ENCODE data around the gene XPNPEP2. TPM values are rescaled to one million over a fixed set of nuclear protein-coding genes. Genes with fewer than 3 reads are reported as not detected.

The XPNPEP2 gene
- total RNA-seq, 1 experiment from 2014 or later, result 0.11 TPM

DNA sequence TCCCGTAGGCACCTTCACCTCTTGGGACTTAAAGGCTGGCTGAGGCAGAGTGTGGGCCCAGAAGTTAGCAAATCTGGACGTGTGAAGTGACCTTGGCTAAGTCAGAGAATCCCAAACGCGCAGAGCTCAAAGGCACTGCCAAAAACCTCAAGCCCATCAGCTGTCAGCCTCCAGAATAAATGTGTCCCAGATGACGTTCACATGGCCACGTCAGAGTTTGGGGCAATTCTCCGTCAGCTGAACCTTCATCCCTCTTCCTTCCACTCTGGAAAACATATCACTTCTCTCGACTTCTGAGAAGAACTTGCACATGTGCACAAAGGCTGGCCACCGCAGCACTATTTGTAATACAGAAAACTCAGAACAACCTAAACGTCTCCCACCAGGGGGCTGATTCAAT is 48.3 kb upstream of the XPNPEP2 start:
- CTCF ChIA-PET, result interaction anchor here (0.8 kb wide), 1 partner anchor 36 kb away, joined by 3 read pairs; the partner anchor contains the start of gene APLN
- no peak overlapping the region for H3K4me3 Mint-ChIP-seq
- H3K36me3 Mint-ChIP-seq, result no peaks in the 10 kb centered on the region; the same call in 1 of the 2 replicates
- H3K27ac Mint-ChIP-seq, result no peak overlapping the region
- H3K9me3 Mint-ChIP-seq, result no peaks in the 10 kb centered on the region
- ATAC-seq (no peak), DNase-seq (ENCODE audit: low spot score) (no peak)
- POLR2A ChIA-PET, result no interaction called here
- H3K27me3 Mint-ChIP-seq (ENCODE audit: low read depth), result no peaks in the 10 kb centered on the region; the same call in 1 of the 2 replicates
- peaks cover 26% of the 10 kb centered on the region for H3K4me1 Mint-ChIP-seq
- TF ChIP-seq, protein P1, sequence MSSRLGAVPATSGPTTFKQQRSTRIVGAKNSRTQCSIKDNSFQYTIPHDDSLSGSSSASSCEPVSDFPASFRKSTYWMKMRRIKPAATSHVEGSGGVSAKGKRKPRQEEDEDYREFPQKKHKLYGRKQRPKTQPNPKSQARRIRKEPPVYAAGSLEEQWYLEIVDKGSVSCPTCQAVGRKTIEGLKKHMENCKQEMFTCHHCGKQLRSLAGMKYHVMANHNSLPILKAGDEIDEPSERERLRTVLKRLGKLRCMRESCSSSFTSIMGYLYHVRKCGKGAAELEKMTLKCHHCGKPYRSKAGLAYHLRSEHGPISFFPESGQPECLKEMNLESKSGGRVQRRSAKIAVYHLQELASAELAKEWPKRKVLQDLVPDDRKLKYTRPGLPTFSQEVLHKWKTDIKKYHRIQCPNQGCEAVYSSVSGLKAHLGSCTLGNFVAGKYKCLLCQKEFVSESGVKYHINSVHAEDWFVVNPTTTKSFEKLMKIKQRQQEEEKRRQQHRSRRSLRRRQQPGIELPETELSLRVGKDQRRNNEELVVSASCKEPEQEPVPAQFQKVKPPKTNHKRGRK (CRISPR knock-in tag; IDR thresholded peaks at IDR 0.05; ENCODE audit: borderline replicate concordance), result no peak
- TF ChIP-seq ESRRA (CRISPR knock-in tag; IDR thresholded peaks at IDR 0.05; ENCODE audit: borderline replicate concordance) (no peak), NR2C2 (CRISPR knock-in tag; IDR thresholded peaks at IDR 0.05) (no peak), ELF4 (CRISPR knock-in tag; IDR thresholded peaks at IDR 0.05; ENCODE audit: low read depth) (no peak), SMAD4 (CRISPR knock-in tag; IDR thresholded peaks at IDR 0.05) (no peak), NR1H2 (CRISPR knock-in tag; IDR thresholded peaks at IDR 0.05) (no peak), CBFB (CRISPR knock-in tag; IDR thresholded peaks at IDR 0.05; ENCODE audit: low read depth) (no peak), CREB1 (CRISPR knock-in tag; IDR thresholded peaks at IDR 0.05) (no peak)
- TF ChIP-seq, protein P2, sequence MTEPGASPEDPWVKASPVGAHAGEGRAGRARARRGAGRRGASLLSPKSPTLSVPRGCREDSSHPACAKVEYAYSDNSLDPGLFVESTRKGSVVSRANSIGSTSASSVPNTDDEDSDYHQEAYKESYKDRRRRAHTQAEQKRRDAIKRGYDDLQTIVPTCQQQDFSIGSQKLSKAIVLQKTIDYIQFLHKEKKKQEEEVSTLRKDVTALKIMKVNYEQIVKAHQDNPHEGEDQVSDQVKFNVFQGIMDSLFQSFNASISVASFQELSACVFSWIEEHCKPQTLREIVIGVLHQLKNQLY (CRISPR knock-in tag; IDR thresholded peaks at IDR 0.05), result no peak
- TF ChIP-seq, protein P3, sequence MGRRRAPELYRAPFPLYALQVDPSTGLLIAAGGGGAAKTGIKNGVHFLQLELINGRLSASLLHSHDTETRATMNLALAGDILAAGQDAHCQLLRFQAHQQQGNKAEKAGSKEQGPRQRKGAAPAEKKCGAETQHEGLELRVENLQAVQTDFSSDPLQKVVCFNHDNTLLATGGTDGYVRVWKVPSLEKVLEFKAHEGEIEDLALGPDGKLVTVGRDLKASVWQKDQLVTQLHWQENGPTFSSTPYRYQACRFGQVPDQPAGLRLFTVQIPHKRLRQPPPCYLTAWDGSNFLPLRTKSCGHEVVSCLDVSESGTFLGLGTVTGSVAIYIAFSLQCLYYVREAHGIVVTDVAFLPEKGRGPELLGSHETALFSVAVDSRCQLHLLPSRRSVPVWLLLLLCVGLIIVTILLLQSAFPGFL (CRISPR knock-in tag; IDR thresholded peaks at IDR 0.05; ENCODE audit: borderline replicate concordance), result no peak
- TF ChIP-seq, protein P4, sequence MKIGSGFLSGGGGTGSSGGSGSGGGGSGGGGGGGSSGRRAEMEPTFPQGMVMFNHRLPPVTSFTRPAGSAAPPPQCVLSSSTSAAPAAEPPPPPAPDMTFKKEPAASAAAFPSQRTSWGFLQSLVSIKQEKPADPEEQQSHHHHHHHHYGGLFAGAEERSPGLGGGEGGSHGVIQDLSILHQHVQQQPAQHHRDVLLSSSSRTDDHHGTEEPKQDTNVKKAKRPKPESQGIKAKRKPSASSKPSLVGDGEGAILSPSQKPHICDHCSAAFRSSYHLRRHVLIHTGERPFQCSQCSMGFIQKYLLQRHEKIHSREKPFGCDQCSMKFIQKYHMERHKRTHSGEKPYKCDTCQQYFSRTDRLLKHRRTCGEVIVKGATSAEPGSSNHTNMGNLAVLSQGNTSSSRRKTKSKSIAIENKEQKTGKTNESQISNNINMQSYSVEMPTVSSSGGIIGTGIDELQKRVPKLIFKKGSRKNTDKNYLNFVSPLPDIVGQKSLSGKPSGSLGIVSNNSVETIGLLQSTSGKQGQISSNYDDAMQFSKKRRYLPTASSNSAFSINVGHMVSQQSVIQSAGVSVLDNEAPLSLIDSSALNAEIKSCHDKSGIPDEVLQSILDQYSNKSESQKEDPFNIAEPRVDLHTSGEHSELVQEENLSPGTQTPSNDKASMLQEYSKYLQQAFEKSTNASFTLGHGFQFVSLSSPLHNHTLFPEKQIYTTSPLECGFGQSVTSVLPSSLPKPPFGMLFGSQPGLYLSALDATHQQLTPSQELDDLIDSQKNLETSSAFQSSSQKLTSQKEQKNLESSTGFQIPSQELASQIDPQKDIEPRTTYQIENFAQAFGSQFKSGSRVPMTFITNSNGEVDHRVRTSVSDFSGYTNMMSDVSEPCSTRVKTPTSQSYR (CRISPR knock-in tag; IDR thresholded peaks at IDR 0.05), result no peak
- TF ChIP-seq, protein P5, sequence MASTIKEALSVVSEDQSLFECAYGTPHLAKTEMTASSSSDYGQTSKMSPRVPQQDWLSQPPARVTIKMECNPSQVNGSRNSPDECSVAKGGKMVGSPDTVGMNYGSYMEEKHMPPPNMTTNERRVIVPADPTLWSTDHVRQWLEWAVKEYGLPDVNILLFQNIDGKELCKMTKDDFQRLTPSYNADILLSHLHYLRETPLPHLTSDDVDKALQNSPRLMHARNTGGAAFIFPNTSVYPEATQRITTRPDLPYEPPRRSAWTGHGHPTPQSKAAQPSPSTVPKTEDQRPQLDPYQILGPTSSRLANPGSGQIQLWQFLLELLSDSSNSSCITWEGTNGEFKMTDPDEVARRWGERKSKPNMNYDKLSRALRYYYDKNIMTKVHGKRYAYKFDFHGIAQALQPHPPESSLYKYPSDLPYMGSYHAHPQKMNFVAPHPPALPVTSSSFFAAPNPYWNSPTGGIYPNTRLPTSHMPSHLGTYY (CRISPR knock-in tag; IDR thresholded peaks at IDR 0.05), result no peak

DNA sequence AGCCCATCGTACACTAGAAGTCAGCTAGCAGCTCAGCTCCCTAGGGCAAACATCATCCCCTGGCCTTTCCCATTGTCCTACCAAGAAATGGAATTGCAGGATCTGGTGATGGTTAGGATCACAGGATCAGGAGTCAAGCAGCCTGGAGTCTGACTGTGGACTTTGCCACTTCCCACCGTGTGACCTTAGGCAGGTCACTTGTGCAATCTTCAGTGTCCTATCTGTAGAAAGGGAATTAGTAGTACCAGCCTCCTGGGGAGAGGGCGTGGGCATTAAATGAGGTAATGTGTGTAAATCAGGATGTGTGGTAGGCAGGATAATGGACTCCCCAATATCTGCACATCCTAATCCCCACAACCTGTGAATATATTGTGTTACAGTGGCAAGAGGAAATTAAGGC is 45.4 kb upstream of the XPNPEP2 start:
- POLR2A ChIA-PET, result no interaction called here
- peaks cover 4% of the 10 kb centered on the region; the same call in 1 of the 2 replicates for H3K9me3 Mint-ChIP-seq
- TF ChIP-seq GRHL2 (CRISPR knock-in tag; IDR thresholded peaks at IDR 0.05; ENCODE audit: insufficient replicate concordance, severe bottlenecking), result no peak
- TF ChIP-seq, protein P6, sequence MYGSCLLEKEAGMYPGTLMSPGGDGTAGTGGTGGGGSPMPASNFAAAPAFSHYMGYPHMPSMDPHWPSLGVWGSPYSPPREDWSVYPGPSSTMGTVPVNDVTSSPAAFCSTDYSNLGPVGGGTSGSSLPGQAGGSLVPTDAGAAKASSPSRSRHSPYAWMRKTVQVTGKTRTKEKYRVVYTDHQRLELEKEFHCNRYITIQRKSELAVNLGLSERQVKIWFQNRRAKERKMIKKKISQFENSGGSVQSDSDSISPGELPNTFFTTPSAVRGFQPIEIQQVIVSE (CRISPR knock-in tag; IDR thresholded peaks at IDR 0.05; ENCODE audit: borderline replicate concordance), result no peak
- no peak for TF ChIP-seq SP1 (CRISPR knock-in tag; conservative IDR thresholded peaks at IDR 0.05)
- TF ChIP-seq, protein P7, sequence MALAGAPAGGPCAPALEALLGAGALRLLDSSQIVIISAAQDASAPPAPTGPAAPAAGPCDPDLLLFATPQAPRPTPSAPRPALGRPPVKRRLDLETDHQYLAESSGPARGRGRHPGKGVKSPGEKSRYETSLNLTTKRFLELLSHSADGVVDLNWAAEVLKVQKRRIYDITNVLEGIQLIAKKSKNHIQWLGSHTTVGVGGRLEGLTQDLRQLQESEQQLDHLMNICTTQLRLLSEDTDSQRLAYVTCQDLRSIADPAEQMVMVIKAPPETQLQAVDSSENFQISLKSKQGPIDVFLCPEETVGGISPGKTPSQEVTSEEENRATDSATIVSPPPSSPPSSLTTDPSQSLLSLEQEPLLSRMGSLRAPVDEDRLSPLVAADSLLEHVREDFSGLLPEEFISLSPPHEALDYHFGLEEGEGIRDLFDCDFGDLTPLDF (CRISPR knock-in tag; IDR thresholded peaks at IDR 0.05), result no peak
- no peak for TF ChIP-seq ZNF219 (CRISPR knock-in tag; IDR thresholded peaks at IDR 0.05; ENCODE audit: borderline replicate concordance)
- TF ChIP-seq JUN (CRISPR knock-in tag; IDR thresholded peaks at IDR 0.05), result no peak
- TF ChIP-seq, protein P5 (CRISPR knock-in tag; IDR thresholded peaks at IDR 0.05), result no peak
- TF ChIP-seq, protein P8, sequence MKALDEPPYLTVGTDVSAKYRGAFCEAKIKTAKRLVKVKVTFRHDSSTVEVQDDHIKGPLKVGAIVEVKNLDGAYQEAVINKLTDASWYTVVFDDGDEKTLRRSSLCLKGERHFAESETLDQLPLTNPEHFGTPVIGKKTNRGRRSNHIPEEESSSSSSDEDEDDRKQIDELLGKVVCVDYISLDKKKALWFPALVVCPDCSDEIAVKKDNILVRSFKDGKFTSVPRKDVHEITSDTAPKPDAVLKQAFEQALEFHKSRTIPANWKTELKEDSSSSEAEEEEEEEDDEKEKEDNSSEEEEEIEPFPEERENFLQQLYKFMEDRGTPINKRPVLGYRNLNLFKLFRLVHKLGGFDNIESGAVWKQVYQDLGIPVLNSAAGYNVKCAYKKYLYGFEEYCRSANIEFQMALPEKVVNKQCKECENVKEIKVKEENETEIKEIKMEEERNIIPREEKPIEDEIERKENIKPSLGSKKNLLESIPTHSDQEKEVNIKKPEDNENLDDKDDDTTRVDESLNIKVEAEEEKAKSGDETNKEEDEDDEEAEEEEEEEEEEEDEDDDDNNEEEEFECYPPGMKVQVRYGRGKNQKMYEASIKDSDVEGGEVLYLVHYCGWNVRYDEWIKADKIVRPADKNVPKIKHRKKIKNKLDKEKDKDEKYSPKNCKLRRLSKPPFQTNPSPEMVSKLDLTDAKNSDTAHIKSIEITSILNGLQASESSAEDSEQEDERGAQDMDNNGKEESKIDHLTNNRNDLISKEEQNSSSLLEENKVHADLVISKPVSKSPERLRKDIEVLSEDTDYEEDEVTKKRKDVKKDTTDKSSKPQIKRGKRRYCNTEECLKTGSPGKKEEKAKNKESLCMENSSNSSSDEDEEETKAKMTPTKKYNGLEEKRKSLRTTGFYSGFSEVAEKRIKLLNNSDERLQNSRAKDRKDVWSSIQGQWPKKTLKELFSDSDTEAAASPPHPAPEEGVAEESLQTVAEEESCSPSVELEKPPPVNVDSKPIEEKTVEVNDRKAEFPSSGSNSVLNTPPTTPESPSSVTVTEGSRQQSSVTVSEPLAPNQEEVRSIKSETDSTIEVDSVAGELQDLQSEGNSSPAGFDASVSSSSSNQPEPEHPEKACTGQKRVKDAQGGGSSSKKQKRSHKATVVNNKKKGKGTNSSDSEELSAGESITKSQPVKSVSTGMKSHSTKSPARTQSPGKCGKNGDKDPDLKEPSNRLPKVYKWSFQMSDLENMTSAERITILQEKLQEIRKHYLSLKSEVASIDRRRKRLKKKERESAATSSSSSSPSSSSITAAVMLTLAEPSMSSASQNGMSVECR (CRISPR knock-in tag; IDR thresholded peaks at IDR 0.05; ENCODE audit: borderline replicate concordance), result no peak

More for the DNA sequence above, 45.4 kb upstream of the XPNPEP2 start:
- no peak overlapping the region for H3K27ac Mint-ChIP-seq
- H3K4me1 Mint-ChIP-seq, result peaks cover 46% of the 10 kb centered on the region
- H3K36me3 Mint-ChIP-seq, result no peaks in the 10 kb centered on the region; the same call in 1 of the 2 replicates
- CTCF ChIA-PET, result no interaction called here
- DNase-seq (ENCODE audit: low spot score) (no peak), ATAC-seq (no peak)
- H3K4me3 Mint-ChIP-seq, result no peak overlapping the region
- peaks cover 4% of the 10 kb centered on the region for H3K27me3 Mint-ChIP-seq (ENCODE audit: low read depth)
